ENCODE measurements around the gene UBA52.

DNA sequence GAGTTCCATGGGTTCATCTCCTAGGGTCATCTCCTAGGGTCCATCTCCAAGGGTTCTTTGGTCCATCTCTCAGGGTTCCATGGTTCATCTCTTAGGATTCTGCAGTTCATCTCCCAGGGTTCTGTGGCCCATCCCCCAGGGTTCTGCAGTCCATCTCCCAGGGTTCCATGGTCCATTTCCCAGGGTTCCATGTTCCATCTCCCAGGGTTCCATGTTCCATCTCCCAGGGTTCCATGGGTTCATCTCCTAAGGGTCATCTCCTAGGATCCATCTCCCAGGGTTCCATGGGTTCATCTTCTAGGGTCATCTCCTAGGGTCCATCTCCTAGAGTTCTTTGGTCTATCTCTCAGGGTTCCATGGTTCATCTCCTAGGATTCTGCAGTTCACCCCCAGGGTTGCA is 45.9 kb downstream of the UBA52 start:
- TF ChIP-seq, protein P1, sequence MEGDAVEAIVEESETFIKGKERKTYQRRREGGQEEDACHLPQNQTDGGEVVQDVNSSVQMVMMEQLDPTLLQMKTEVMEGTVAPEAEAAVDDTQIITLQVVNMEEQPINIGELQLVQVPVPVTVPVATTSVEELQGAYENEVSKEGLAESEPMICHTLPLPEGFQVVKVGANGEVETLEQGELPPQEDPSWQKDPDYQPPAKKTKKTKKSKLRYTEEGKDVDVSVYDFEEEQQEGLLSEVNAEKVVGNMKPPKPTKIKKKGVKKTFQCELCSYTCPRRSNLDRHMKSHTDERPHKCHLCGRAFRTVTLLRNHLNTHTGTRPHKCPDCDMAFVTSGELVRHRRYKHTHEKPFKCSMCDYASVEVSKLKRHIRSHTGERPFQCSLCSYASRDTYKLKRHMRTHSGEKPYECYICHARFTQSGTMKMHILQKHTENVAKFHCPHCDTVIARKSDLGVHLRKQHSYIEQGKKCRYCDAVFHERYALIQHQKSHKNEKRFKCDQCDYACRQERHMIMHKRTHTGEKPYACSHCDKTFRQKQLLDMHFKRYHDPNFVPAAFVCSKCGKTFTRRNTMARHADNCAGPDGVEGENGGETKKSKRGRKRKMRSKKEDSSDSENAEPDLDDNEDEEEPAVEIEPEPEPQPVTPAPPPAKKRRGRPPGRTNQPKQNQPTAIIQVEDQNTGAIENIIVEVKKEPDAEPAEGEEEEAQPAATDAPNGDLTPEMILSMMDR (IDR thresholded peaks at IDR 0.05) = no peak
- TF ChIP-seq POLR2A (IDR thresholded peaks at IDR 0.05) = no peak
- TF ChIP-seq POLR2AphosphoS5 (IDR thresholded peaks at IDR 0.05; ENCODE audit: insufficient read depth in 1 of 2, low read depth in 1 of 2) = no peak
